ENCODE measurements around the gene GAPVD1.
"Not testable (repeated sequence)": the region's sequence is repeated elsewhere in the genome, so short reads cannot be mapped to it uniquely, and the experiment has no call there.

GRCh38 chr9:125286935-125287433, 25.4 kb downstream of the GAPVD1 start:
- TF ChIP-seq EP300, CTCF, POLR2A (IDR thresholded peaks at IDR 0.05): not testable (repeated sequence)
